ENCODE results near the gene ATXN1.

- TF ChIP-seq CTCF (IDR thresholded peaks at IDR 0.05) (no peak), POLR2A (IDR thresholded peaks at IDR 0.05) (no peak), POLR2AphosphoS5 (IDR thresholded peaks at IDR 0.05) (no peak)
Measured at GRCh38 chr6:16296061-16296670, 465.1 kb downstream of the ATXN1 start.

Measured in gastroesophageal sphincter (tissue), 3 donors.